ENCODE results near the gene FBXW8. TPM values are rescaled to one million over a fixed set of nuclear protein-coding genes. Genes with fewer than 3 reads are reported as not detected.
A peak's percentile ranks its signal among the peaks of the same experiment; 100 is the strongest.

FBXW8 gene
- total and polyA plus RNA-seq, 2 donors (not counting 1 experiment from before 2014, with no cell fraction given): 12.1 to 23.5 TPM

DNA sequence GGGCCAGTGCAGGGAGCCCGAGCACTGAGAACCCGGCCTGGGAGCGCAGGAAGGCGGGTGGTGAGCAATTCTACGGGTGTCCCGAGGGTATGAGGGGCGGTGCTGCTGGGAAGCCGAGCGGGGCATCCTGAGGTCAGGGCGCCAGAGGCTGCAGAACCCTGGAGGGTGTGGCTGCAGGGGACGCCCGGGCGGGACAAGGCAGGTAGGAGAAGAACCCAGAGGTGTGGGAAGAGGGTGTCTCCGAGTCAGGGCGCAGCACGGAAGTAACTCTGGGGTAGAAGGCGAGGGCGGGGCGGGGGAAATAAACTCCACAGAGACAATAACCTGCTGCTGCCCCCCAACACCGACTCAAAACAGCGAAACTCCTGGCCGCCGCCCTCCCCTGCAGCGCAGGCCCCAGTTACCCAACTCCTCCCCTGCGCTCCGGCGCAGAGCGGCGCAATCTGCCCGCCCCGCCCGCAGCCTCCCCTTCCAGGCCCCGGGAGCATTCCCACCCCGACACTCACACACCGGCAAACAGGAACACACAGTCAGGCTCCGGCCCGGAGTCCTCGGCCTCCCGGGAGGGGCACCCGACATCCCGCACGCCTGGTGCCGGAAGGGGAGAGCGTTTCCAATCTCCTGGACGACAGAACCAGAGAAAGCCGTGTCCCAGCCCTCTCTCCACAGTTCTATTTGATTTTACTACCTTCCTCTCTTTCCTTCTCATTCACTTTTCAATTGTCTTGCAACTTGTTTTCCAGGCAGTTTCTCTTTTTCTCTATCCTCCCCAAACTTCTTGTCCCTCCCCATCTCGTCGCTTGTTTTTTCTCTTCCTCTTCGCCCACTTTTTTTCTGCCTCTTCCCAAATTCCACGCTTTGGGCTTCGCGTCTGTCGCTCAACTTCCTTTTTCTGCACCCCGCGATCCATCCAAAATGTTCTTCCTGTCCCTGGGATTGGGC, 31.9 kb upstream of the FBXW8 start:
- Mint-ChIP-seq H3K4me1 (peaks cover 42% of the 10 kb centered on the region), H3K27ac (peak overlapping the region; percentile 73), H3K9me3 (ENCODE audit: insufficient read depth) (no peaks in the 10 kb centered on the region), H3K4me3 (peak overlapping the region; percentile 93), H3K27me3 (peaks cover 29% of the 10 kb centered on the region)
- peak; percentile 35 for DNase-seq
- TF ChIP-seq, protein P1, sequence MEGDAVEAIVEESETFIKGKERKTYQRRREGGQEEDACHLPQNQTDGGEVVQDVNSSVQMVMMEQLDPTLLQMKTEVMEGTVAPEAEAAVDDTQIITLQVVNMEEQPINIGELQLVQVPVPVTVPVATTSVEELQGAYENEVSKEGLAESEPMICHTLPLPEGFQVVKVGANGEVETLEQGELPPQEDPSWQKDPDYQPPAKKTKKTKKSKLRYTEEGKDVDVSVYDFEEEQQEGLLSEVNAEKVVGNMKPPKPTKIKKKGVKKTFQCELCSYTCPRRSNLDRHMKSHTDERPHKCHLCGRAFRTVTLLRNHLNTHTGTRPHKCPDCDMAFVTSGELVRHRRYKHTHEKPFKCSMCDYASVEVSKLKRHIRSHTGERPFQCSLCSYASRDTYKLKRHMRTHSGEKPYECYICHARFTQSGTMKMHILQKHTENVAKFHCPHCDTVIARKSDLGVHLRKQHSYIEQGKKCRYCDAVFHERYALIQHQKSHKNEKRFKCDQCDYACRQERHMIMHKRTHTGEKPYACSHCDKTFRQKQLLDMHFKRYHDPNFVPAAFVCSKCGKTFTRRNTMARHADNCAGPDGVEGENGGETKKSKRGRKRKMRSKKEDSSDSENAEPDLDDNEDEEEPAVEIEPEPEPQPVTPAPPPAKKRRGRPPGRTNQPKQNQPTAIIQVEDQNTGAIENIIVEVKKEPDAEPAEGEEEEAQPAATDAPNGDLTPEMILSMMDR (IDR thresholded peaks at IDR 0.05): no peak
- no peak for TF ChIP-seq EZH2 (IDR thresholded peaks at IDR 0.05; ENCODE audit: borderline replicate concordance, insufficient read depth, low read depth, low read length, poor library complexity, severe bottlenecking)
- H3K9ac ChIP-seq (ENCODE audit: low read length): peak overlapping the region; percentile 65
- H3K4me1 ChIP-seq (ENCODE audit: control insufficient read depth in 2 of 2, insufficient read depth in 2 of 2, low read length in 2 of 2): peaks cover 39 to 41% of the 10 kb centered on the region in 2 donors
- peaks cover 6% of the 10 kb centered on the region for H3K79me2 ChIP-seq (ENCODE audit: control insufficient read depth, insufficient read depth, low read length)
- WGBS (ENCODE audit: insufficient coverage): under 1% methylated on average over 47 of the region's 55 CpGs
- no peak for ATAC-seq (ENCODE audit: low read depth)
- no peaks in the 10 kb centered on the region for H4K20me1 ChIP-seq (ENCODE audit: control insufficient read depth, insufficient read depth, low read length, poor library complexity, severe bottlenecking)
- peak overlapping the region; percentile 92 for H3K4me2 ChIP-seq (replicated peaks; ENCODE audit: low read depth, low read length, poor library complexity, severe bottlenecking)
- peak overlapping the region in 1 of 2 donors; percentile 23 for H3K27ac ChIP-seq (ENCODE audit: low read length in 2 of 2)
- H3K9me3 ChIP-seq (ENCODE audit: control extremely low read depth in 1 of 3, control insufficient read depth in 2 of 3, insufficient read depth in 1 of 3, low read length in 2 of 3): peaks cover 0 to 9% (median 0%) of the 10 kb centered on the region in 3 donors
- POLR2A ChIA-PET: interaction anchor here (0.9 to 1.0 kb wide), 2 partner anchors 16 to 141 kb away, joined by 5 to 6 read pairs; partner anchors contain the start of genes RNFT2 and SPRING1
- no peaks in the 10 kb centered on the region for H3K36me3 ChIP-seq (replicated peaks in 1 of 2; ENCODE audit: control extremely low read depth in 1 of 2, control insufficient read depth in 1 of 2, extremely low read depth in 1 of 2, insufficient read depth in 2 of 2, low read length in 1 of 2)
- peak overlapping the region; percentile 42 to 68 (median 58) for H3K4me3 ChIP-seq (ENCODE audit: control extremely low read depth in 1 of 5, extremely low read depth in 1 of 5, insufficient read depth in 1 of 5, low read depth in 2 of 5, low read length in 4 of 5)
- intact Hi-C loops (cut with micrococcal nuclease): loop anchor here (1.0 kb wide), 1 partner anchor 143 kb away; no protein-coding TSS in a partner anchor
- H2AFZ ChIP-seq (ENCODE audit: insufficient read depth, low read depth, low read length, poor library complexity, severe bottlenecking): peak overlapping the region; percentile 64
- CTCF ChIA-PET: interaction anchor here (0.7 to 6.3 kb wide), 3 partner anchors 170 to 188 kb away, joined by 3 to 69 read pairs (median 68); no protein-coding TSS in a partner anchor
- peaks cover 0 to 48% (median 22%) of the 10 kb centered on the region in 4 experiments for H3K27me3 ChIP-seq (replicated peaks in 1 of 4; ENCODE audit: control extremely low read depth in 1 of 4, control insufficient read depth in 3 of 4, insufficient read depth in 4 of 4, low read length in 3 of 4)
